ENCODE measurements around the gene HPSE. TPM values are rescaled to one million over a fixed set of nuclear protein-coding genes. Genes with fewer than 3 reads are reported as not detected.

Gene HPSE
- 6.6 and 7.0 TPM in 2 replicates for total RNA-seq
- polyA plus RNA-seq = 3.5 and 3.7 TPM in 2 replicates
- 2.7 and 3.2 TPM in 2 replicates for polyA plus RNA-seq (2011; cell fraction: cytosol; rRNA removed)
- polyA plus RNA-seq (2011; cell fraction: nucleus; rRNA removed) = 2.5 and 3.2 TPM in 2 replicates
- 2.4 and 9.4 TPM in 2 replicates for polyA plus RNA-seq (2012)
- 4.1 and 4.4 TPM in 2 replicates for polyA minus RNA-seq
- polyA minus RNA-seq (2011; cell fraction: cytosol; rRNA and poly(A)+ RNA removed) = 1.9 TPM
- polyA minus RNA-seq (2011; cell fraction: nucleus; rRNA and poly(A)+ RNA removed) = 1.3 and 2.0 TPM in 2 replicates
- percentile 41 among the genes with signal in this experiment for Bru-seq, nascent RNA
- percentile 41 among the genes with signal in this experiment for BruChase-seq, experiment 1, labeled RNA remaining after a 6-hour chase
- percentile 34 among the genes with signal in this experiment for BruChase-seq, experiment 2, labeled RNA remaining after a 2-hour chase
- long read RNA-seq, full-length matches to known transcripts = 7 of 12 reads
- long read RNA-seq, partial matches to known transcripts = 5 of 12 reads
- long read RNA-seq, other reads (novel, unspliced or antisense) = 0 of 12 reads

GRCh38 chr4:83334425-83335241 lies at the start of gene HPSE:
TSS of gene HPSE (minus strand) at chr4:83334848. CDS start at chr4:83334782, 66 bp downstream.
- CTCF ChIA-PET = interaction anchor here (0.6 kb wide), 1 partner anchor 50 kb away, joined by 4 read pairs; the partner anchor contains the start of gene COQ2
- no peaks in the 10 kb centered on the region for H3K9me1 ChIP-seq (replicated peaks; ENCODE audit: control insufficient read depth, extremely low read depth, insufficient read depth, low read length)
- peaks cover 13% of the 10 kb centered on the region for H3K4me1 ChIP-seq (ENCODE audit: control insufficient read depth, extremely low read depth, insufficient read depth, low read length)
- peak within 1 kb of the TSS; percentile 60 for H3K4me2 ChIP-seq (ENCODE audit: insufficient read depth, low read length)
- TF ChIP-seq GATA2 (IDR thresholded peaks at IDR 0.05; ENCODE audit: insufficient read depth, insufficient read length, low read depth, low read length) = no peak
- no peak for TF ChIP-seq POLR2A (IDR thresholded peaks at IDR 0.05; ENCODE audit: low read depth, low read length)
- TF ChIP-seq POLR2AphosphoS5 (IDR thresholded peaks at IDR 0.05; ENCODE audit: insufficient read depth, low read depth, low read length) = no peak
- no peak for TF ChIP-seq JUN (IDR thresholded peaks at IDR 0.05; ENCODE audit: borderline replicate concordance, insufficient read depth, insufficient read length, low read depth)
- TF ChIP-seq FOS (IDR thresholded peaks at IDR 0.05; ENCODE audit: borderline replicate concordance, insufficient read depth, low read length) = no peak
- no peak for TF ChIP-seq MYC (IDR thresholded peaks at IDR 0.05; ENCODE audit: low read depth, low read length)
- no peak for TF ChIP-seq EZH2 (IDR thresholded peaks at IDR 0.05; ENCODE audit: borderline replicate concordance, low read depth, low read length, severe bottlenecking)
- peak; percentile 56 for TF ChIP-seq MAX (IDR thresholded peaks at IDR 0.05; ENCODE audit: insufficient read depth, insufficient read length)
- TF ChIP-seq CTCF (IDR thresholded peaks at IDR 0.05; ENCODE audit: extremely low read depth in 1 of 2, insufficient read depth in 1 of 2, low read depth in 1 of 2, low read length in 2 of 2) = no peak
- H3K9ac ChIP-seq (replicated peaks; ENCODE audit: extremely low read depth, insufficient read depth, low read length) = no peak within 1 kb of the TSS
- no peaks in the 10 kb centered on the region for H3K9me3 ChIP-seq (replicated peaks; ENCODE audit: control insufficient read depth, insufficient read depth, low read length)
- H3K36me3 ChIP-seq (ENCODE audit: control insufficient read depth in 2 of 2, extremely low read depth in 1 of 2, insufficient read depth in 2 of 2, low read length in 2 of 2) = no peaks in the 10 kb centered on the region
- no peak for FAIRE-seq
- DNase-seq (ENCODE audit: low read depth, low spot score) = peak; percentile 56
- H3K4me3 ChIP-seq (replicated peaks in 1 of 3; ENCODE audit: insufficient read depth in 1 of 3, low read depth in 1 of 3, low read length in 3 of 3) = peak within 1 kb of the TSS; percentile 40 to 49 (median 47)
- H2AFZ ChIP-seq (ENCODE audit: low read depth, low read length) = peak within 1 kb of the TSS; percentile 67
- no peaks in the 10 kb centered on the region for H3K79me2 ChIP-seq (ENCODE audit: control insufficient read depth, insufficient read depth, low read length)
- dilution Hi-C loops (cut with MboI; ENCODE audit: extremely low pct_ligation_motif_present, low sequenced_read_pairs) = no loop called here
- POLR2A ChIA-PET = no interaction called here
- H3K27me3 ChIP-seq (ENCODE audit: control insufficient read depth in 2 of 2, insufficient read depth in 2 of 2, low read length in 2 of 2) = no peaks in the 10 kb centered on the region
- BruUV-seq (replicated peaks) = no TSS peak
- no peaks in the 10 kb centered on the region for H4K20me1 ChIP-seq (replicated peaks; ENCODE audit: control insufficient read depth, extremely low read depth, insufficient read depth, low read length)
- intact Hi-C loops (cut with micrococcal nuclease) = loop anchor here (1.0 kb wide), 1 partner anchor 121 kb away; the partner anchor contains the start of gene HELQ
- no peak within 1 kb of the TSS for H3K27ac ChIP-seq (ENCODE audit: insufficient read depth, low read depth, low read length)
